Activated CD4-positive, alpha-beta T cell treated with anti-CD3 and anti-CD28 coated beads, Interleukin-2, Interleukin-4, amounts not matched to agents 100 ng/mL and 50 ng/mL, durations not matched to agents 16 hours and 8 hours (primary cell): ENCODE results near the gene IZUMO4.
A peak's percentile ranks its signal among the peaks of the same experiment; 100 is the strongest.
"Not testable (repeated sequence)": the region's sequence is repeated elsewhere in the genome, so short reads cannot be mapped to it uniquely, and the experiment has no call there.

ENCODE experiments used
- DNase-seq: peaks from one replicate; pipeline ENCODE4 v3.0.0-alpha.2; 2020; ENCODE audit warnings: low spot score

IZUMO4 gene

GRCh38 chr19:2081873-2082810 is 14.6 kb upstream of the IZUMO4 start:
- peak; percentile 65 for DNase-seq

GRCh38 chr19:2083174-2083854 is 13.4 kb upstream of the IZUMO4 start:
- peak; percentile 83 for DNase-seq

DNA sequence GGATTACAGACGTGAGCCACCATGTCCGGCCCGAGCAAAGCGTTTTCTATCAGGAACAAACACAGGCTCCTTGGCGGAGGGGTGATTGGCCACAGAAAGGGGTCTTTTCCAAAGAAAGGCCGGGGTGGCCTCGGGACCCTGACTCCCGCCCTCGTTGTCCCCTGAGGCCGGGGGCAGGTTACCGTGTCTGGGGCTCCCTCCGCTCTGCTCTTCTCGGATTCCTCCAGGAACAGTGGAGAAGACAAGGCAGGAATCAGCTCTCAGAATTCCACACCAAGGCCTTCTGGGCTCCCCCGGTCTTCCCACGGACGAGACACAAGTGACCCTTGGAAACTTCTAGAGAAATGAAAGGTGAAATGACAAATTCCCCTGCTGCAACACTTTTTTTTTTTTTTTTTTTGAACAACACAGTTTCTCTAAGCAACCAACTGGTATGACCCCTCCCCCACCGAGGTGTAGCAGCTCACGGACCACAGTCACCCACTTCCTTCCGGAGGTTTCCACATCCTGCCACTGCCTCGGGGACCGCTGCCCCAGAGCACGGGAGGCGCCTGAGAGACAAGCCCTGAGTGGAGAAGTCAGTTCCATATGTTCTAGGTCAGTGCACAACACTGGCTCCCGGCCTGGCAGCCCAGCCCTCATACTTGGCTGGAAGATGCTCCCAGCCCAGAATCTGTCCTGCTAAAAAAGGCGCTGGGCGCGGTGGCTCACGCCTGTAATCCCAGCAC is 11.6 kb upstream of the IZUMO4 start:
- DNase-seq: peak; percentile 98

- DNase-seq: peak; percentile 60
Measured at GRCh38 chr19:2086695-2087620, 9.8 kb upstream of the IZUMO4 start.

GRCh38 chr19:2087621-2088100 is 9.1 kb upstream of the IZUMO4 start:
- no peak for DNase-seq

DNA sequence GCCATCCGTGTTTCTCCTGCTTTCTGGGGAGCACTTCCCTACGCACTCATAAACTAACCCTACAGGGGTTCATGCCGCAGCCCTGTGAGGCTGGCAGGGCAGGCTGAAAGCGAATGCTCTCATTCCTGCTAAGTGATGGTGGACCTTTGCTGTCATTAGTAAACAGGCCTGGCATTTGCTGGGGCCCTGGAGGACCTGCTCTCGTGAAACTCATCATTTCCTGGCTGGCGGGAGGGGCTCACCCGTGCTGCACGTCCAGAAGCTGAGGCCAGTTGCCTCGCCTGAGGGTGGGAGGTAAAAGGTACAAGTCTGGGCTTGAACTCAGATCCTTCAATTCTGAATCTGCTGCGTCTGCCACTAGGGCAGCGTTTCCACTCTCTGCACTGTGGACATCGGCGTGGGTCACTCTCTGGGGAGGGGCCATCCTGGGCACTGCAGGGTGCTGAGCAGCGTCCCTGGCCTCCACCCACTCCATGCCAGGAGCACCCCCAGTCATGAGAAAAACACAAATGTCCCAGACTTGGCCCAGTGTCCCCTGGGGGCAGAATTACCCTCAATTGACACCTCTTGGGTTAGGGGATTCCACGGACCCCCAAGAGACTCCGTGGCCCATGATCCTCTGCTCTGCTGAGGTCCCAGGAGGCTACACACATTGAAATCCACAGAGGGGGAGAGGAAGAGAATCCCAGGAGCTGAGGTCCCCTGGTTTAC is 7.6 kb upstream of the IZUMO4 start:
- DNase-seq: no peak

GRCh38 chr19:2089727-2090053 is 7.0 kb upstream of the IZUMO4 start:
- DNase-seq: no peak

DNA sequence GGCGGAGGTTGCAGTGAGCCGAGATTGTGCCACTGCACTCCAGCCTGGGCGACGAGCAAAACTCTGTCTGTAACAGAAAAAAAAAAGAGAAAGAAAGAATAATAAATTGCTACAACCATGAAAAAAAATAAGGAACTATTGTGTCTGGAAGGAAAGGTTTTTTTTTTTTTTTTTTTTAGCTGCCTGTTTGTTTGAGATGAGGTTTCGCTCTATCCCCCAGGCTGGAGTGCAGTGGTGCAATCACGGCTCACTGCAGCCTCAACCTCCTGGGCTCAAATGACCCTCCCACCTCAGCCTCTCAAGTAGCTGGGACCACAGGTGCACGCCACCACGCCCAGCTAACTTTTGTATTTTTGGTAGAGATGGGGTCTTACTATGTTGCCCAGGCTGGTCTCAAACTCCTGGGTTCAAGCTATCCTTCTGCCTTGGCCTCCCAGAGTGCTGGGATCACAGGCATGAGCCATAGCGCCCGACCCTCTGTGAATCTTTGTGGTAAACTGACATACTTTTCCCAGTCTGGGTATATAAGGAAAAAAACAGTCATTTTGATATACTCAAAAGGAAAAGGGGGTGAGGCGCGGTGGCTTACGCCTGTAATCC is 4.7 kb upstream of the IZUMO4 start:
- not testable (repeated sequence) for DNase-seq

- peak; percentile 84 for DNase-seq
Measured at GRCh38 chr19:2096034-2096479, 658 bp upstream of the IZUMO4 start, which contains the start of gene MOB3A. TSS of gene MOB3A (minus strand) at chr19:2096326. CDS start at chr19:2078560, 17,766 bp downstream.

GRCh38 chr19:2097203-2097885 is 629 bp downstream of the IZUMO4 start:
- no peak for DNase-seq

DNA sequence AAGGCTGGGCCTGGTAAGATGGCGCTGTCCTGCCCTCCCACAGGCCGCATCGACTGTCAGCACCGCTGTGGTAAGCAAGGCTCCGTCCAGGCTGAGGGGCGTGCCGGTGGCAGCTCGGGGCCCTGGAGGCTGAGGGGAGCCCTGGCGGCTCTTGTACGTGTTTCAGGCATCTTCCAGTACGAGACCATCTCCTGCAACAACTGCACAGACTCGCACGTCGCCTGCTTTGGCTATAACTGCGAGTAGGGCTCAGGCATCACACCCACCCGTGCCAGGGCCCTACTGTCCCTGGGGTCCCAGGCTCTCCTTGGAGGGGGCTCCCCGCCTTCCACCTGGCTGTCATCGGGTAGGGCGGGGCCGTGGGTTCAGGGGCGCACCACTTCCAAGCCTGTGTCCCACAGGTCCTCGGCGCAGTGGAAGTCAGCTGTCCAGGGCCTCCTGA is 1.2 kb downstream of the IZUMO4 start:
- no peak for DNase-seq

DNA sequence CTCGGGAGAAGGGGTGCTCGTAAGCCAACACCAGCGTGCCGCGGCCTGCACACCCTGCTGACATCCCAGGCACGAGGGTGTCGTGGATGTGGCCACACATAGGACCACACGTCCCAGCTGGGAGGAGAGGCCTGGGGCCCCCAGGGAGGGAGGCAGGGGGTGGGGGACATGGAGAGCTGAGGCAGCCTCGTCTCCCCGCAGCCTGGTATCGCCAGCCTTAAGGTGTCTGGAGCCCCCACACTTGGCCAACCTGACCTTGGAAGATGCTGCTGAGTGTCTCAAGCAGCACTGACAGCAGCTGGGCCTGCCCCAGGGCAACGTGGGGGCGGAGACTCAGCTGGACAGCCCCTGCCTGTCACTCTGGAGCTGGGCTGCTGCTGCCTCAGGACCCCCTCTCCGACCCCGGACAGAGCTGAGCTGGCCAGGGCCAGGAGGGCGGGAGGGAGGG is 2.4 kb downstream of the IZUMO4 start:
- no peak for DNase-seq

DNA sequence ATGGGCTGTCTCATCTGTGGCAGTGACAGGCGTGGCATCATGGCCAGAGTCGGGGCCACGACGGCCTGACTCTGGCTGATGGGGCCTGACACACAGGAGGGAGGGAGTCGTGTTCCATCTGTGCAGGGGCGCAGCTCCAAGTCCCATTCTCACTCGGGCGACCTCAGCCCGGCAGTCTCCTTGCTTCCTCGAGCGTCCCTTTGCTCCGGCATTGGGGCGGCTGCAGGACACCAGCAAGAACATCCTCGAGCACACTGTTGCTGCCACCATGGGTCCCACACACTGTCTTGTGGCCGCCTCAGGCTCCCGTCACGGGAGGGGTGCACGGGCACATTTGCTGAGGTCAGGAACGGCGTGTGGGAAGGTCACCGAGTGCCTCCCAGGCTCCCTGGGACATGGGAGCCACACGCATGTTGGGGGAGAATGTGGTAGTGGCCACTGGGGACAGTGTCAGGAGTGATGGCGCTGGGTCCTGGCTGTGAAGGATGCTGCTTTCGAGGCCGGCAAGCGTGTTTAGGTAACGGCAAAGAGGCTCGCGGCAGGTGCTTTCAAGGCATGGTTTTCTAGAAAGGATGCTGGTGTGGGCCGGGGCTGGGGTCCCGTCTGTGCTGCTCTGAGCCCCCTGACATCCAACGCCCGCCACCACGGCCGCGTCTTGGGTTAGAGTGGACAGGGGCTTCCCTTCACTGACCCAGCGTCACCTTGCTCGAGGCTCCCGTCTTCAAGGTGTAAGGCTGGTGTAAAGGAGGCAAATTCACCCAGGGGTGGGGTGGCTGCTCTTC is 3.4 kb downstream of the IZUMO4 start:
- no peak for DNase-seq

DNA sequence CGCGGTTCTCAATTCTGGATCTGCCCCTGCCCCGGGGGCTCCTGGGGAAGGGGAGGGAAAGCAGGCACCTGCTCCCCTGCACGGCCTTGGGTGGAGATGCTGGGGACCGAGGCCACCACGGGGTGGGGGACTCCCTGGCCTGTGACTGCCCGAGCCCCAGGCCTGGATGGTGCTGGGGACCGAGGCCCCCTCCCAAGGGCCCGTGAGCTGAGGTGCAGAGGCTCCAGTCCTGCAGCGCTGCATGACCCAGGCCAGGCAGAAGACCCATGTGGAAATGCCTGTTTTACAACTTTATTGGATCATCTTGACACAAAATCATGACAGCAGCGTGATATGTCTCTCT is 4.0 kb downstream of the IZUMO4 start:
- no peak for DNase-seq

DNA sequence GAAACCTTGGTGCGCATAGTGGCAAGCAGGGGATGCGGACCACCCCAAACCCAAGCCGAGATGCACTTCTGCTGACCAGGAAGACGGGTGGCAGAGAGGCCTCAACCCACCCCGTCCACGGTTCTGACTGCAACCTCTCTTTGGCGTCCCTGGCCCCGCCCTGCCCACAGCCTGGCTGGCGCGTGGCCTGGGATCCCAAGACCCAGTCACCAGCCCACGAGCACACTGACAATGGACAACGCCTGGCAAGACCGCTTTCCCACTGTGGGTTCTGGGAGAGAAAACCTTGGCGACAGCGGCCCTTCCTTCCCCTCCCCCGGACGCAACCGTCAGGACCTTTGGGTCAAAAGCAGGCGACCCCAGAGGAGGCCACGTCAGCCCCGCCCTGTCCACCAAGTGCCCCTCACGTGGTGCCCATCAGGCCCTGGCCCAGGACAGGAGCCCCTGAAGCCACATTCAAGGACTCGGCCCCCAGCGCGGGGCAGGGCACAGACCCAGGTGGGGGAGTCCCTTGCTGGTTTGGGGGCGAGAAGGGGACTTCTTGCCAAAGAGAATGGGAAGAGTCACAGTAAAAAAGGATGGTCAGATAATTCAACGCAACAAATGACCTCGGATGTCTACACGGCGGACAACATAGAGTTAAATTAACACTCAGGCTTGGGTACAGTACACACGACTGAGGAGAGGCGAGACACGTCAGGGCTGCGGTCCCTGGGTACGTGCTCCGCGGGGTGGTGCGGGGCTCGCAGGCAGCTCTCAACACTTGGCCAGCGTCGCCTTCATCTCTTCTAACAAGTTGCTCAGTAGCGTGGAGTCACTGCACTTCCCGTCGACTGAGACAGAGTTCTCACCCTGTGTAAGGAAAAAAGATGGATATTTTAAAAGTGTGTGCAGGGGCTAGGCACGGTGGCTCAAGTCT is 5.0 kb downstream of the IZUMO4 start:
- no peak for DNase-seq

- no peak for DNase-seq
Measured at GRCh38 chr19:2103045-2103707, 6.5 kb downstream of the IZUMO4 start.
